ENCODE data around the gene ZNF486. TPM values are rescaled to one million over a fixed set of nuclear protein-coding genes. Genes with fewer than 3 reads are reported as not detected.

Gene ZNF486
- total RNA-seq, 1 experiment from 2014 or later: 21.1 TPM

DNA sequence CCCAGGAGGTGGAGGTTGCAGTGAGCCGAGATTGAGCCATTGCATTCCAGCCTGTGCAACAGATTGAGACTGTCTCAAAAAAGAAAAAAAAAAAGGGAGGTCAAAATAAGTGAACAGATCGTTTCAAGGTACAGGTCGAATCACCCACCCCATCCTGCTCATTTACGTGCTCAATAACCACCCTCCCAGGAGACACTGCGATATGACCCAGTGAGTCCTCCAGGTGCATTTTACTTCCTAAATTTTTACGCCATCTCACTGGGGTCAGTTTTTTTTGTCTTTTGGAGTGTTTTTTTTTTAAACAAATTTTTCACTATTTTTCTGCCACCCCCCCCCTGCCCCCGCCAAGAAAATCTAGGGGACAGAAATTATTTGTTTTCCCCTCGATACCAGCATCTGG lies 68.1 kb downstream of the ZNF486 start:
- no peak for DNase-seq
- no peak overlapping the region for H3K23ac ChIP-seq (ENCODE audit: insufficient read length, low read depth, low read length)
- no peaks in the 10 kb centered on the region for H3K27me3 Mint-ChIP-seq (ENCODE audit: low read depth)
- no peaks in the 10 kb centered on the region for H3K27me3 ChIP-seq (ENCODE audit: insufficient read depth, low read length)
- no peak overlapping the region for H3K27ac ChIP-seq (ENCODE audit: insufficient read length, low read depth, low read length)
- H2BK15ac ChIP-seq (ENCODE audit: low read depth, low read length): no peak overlapping the region
- peaks cover 50% of the 10 kb centered on the region; the same call in 1 of the 2 replicates for H3K79me2 ChIP-seq (ENCODE audit: insufficient read depth, low read length)
- peak overlapping the region in 1 of 2 experiments; percentile 61; a peak in 3 of 5 replicates for H3K4me3 Mint-ChIP-seq
- H3K4ac ChIP-seq (ENCODE audit: low read depth, low read length): no peak overlapping the region
- WGBS (ENCODE audit: extremely low coverage, insufficient read length, low lambda C conversion rate): no CpG with 5 or more reads among the region's 8 CpGs
- H3K14ac ChIP-seq (ENCODE audit: insufficient read depth, low read length): no peak overlapping the region
- no peaks in the 10 kb centered on the region for H4K20me1 ChIP-seq (ENCODE audit: control insufficient read depth, insufficient read depth, insufficient read length)
- H3K18ac ChIP-seq (ENCODE audit: insufficient read length, low read depth, low read length): no peak overlapping the region
- H3K9me3 ChIP-seq (ENCODE audit: control insufficient read depth, low read depth, low read length): no peaks in the 10 kb centered on the region
- H3K79me1 ChIP-seq (ENCODE audit: insufficient read depth, low read depth, low read length, poor library complexity, severe bottlenecking): peaks cover 5% of the 10 kb centered on the region
- peaks cover 35 to 40% of the 10 kb centered on the region in 2 experiments for H3K4me1 Mint-ChIP-seq
- no peak overlapping the region for H2BK5ac ChIP-seq (ENCODE audit: insufficient read length, low read length)
- H3K9me3 Mint-ChIP-seq: peaks cover 12 to 31% of the 10 kb centered on the region in 2 experiments
- H2AK5ac ChIP-seq (ENCODE audit: insufficient read length, low read length): no peak overlapping the region
- no peak overlapping the region for H4K5ac ChIP-seq (ENCODE audit: insufficient read length, low read depth, low read length)
- H4K8ac ChIP-seq (replicated peaks; ENCODE audit: insufficient read length, low read depth, low read length): no peak overlapping the region
- no peak overlapping the region for H3T11ph ChIP-seq (ENCODE audit: low read length)
- peaks cover 4% of the 10 kb centered on the region for H3K23me2 ChIP-seq (ENCODE audit: insufficient read length, low read depth, low read length, poor library complexity, severe bottlenecking)
- peaks cover 9% of the 10 kb centered on the region; the same call in 1 of the 2 replicates for H3K4me1 ChIP-seq (ENCODE audit: insufficient read depth, low read length)
- H2AFZ ChIP-seq (ENCODE audit: low read length): no peak overlapping the region
- H3K4me2 ChIP-seq (ENCODE audit: insufficient read depth, insufficient read length, low read length): peak overlapping the region; percentile 62
- no peak overlapping the region; a peak in 1 of 7 replicates for H3K27ac Mint-ChIP-seq
- no peak overlapping the region for H4K91ac ChIP-seq (ENCODE audit: insufficient read length, low read depth, low read length)
- peaks cover 49 to 60% (median 53%) of the 10 kb centered on the region in 3 experiments for H3K36me3 Mint-ChIP-seq (ENCODE audit: insufficient read depth in 1 of 3, low read depth in 3 of 3)
- no peak overlapping the region for H3K56ac ChIP-seq (ENCODE audit: insufficient read length, low read depth, low read length)
- no peak overlapping the region for H2BK120ac ChIP-seq (ENCODE audit: low read depth, low read length, poor library complexity, severe bottlenecking)
- no peak overlapping the region for H3K9ac ChIP-seq (ENCODE audit: extremely low read depth, insufficient read length, low read length)
- H2BK12ac ChIP-seq (ENCODE audit: insufficient read length, low read depth, low read length): no peak overlapping the region
- TF ChIP-seq, protein P1, sequence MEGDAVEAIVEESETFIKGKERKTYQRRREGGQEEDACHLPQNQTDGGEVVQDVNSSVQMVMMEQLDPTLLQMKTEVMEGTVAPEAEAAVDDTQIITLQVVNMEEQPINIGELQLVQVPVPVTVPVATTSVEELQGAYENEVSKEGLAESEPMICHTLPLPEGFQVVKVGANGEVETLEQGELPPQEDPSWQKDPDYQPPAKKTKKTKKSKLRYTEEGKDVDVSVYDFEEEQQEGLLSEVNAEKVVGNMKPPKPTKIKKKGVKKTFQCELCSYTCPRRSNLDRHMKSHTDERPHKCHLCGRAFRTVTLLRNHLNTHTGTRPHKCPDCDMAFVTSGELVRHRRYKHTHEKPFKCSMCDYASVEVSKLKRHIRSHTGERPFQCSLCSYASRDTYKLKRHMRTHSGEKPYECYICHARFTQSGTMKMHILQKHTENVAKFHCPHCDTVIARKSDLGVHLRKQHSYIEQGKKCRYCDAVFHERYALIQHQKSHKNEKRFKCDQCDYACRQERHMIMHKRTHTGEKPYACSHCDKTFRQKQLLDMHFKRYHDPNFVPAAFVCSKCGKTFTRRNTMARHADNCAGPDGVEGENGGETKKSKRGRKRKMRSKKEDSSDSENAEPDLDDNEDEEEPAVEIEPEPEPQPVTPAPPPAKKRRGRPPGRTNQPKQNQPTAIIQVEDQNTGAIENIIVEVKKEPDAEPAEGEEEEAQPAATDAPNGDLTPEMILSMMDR (conservative IDR thresholded peaks at IDR 0.05): no peak
- no peak overlapping the region for H2BK20ac ChIP-seq (ENCODE audit: low read depth, low read length, poor library complexity, severe bottlenecking)

All from H9 (cell line).